ENCODE measurements around the gene RPS6KA2.

The RPS6KA2 gene

DNA sequence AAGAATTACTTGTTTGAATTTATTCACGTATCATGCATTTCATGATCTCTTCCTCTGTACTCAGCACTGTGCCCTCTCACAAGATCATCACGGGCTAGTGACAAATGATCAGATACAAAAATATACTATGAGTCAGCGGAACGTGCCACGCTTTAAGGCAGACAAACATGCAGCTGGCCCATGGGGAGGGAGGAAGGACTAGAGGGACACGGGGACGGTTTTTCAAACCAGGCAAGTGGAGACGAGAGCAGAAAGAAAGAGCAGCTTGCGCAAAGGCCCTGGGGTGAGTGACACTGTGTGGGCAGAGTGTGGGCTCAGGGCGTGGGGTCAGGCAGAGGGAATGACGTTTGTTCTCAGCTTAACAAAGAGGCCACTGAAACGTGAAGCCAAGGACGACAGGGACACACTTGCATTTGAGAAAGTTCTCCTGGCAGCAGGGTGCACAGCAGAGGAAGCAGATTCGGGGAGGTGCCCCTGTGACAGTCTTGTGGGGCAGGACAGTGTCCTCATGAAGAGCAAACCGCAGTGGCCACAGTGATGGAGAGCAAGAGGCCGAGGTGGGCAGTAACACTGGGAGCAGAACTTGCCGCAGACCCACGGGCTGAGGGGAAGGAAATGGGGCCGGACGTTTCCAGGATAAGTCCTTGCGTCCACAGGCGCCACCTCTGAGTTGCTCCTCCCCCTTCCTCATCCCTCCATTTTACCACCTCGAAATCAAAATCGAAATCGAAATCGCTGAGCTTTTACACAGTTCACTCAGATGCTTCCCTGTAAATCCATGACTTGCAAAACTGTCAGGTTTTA lies 6.9 kb upstream of the RPS6KA2 start:
- no peak for DNase-seq

DNA sequence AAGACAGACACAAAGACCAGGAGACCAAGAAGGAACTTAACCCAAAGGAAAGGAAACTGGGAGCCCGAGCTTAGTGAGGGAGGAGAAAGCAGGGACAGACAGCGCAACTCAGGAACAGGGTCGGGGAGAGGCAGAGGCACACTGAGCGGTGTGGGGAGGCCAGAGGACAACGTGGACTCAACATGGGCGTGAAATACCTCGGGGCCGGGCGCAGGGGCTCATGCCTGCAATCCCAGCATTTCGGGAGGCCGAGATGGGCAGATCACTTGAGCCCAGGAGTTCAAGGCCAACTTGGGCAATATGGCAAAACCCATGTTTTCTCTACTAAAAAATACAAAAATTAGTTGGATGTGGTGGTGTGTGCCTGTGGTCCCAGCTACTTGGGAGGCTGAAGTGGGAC lies 5.7 kb upstream of the RPS6KA2 start:
- DNase-seq, result no peak

DNA sequence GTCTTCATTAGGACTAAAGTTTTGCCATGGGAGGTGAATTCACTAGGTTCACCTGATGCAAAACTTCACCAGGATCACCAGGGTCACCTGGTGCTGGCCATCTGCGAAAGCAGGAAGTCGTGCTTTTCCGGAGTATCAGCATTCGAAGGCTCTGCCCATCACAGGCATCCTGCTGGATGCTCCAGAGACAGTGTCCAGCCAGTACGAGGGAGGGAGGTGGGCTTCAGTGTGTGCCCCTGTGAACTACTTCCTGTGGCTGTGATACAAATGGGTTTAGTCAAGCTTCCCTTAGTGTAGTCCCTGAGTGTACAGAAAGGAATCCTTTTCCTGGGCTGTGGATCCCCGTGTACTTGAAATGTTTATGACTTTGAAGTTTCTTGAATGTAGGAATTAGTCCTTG lies 3.4 kb upstream of the RPS6KA2 start:
- no peak for DNase-seq

DNA sequence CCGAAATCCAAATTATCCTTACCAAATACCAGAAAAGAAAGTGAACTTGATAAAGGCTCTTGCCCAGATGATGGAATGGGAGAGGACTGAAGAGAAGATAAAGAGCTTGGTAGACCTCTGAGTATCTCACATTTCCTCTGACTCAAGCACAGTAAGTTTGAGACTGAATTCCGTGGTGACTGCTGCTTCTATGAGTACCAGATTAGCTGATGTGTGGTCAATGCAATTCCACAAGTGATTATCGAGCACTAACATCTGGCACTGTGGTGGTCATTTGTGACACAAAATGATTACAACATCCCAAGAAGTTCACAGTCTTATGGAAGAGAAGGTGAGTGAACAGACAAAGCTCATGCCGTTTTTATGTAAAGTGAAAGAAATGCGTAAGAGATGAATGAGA lies 2.6 kb upstream of the RPS6KA2 start:
- DNase-seq, result no peak

DNA sequence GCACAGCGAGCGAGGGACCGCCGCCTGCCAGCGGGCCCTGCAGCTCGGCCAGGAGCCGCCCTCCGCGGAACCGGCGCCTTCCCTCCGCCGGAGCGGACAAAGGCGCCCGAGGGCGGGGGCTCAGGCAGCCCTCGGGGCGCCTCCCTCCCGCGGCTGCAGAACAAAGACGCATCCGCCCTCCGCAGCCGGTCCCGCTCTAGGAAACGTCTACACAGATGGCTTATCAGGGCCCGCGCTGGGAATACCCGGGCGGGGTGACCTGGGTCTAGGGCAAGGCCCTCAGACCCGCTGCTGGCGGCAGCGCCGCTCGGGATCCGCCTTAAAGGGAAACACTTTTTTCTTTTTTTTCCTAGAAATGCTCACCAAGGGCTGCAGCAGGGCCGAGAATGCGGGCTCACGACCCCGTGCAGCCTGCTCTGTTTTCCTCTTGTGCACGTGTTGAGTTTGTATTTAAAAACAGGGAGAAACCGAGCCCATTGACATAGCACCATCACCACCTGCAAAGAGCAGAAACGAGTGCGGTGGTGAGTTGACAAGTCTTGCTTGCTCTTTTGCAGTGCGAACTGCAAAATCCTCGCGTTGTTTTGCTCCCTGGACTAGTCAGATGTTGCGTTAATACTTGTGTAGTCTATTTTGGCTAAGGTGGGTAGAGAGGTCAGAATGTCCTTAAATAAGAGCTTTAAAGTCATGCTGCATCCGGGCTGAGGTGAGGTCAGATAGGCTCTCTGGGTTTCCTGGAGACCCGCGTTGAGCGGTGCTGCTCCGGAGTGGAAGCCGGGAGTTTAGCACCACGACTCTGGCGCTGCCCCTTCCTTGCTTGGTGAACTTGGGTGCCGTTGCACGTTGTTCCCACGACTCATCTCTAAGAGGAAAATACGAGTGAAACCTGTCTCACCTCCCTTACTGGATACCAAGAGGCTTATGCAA lies 1.1 kb upstream of the RPS6KA2 start:
- DNase-seq, result no peak

DNA sequence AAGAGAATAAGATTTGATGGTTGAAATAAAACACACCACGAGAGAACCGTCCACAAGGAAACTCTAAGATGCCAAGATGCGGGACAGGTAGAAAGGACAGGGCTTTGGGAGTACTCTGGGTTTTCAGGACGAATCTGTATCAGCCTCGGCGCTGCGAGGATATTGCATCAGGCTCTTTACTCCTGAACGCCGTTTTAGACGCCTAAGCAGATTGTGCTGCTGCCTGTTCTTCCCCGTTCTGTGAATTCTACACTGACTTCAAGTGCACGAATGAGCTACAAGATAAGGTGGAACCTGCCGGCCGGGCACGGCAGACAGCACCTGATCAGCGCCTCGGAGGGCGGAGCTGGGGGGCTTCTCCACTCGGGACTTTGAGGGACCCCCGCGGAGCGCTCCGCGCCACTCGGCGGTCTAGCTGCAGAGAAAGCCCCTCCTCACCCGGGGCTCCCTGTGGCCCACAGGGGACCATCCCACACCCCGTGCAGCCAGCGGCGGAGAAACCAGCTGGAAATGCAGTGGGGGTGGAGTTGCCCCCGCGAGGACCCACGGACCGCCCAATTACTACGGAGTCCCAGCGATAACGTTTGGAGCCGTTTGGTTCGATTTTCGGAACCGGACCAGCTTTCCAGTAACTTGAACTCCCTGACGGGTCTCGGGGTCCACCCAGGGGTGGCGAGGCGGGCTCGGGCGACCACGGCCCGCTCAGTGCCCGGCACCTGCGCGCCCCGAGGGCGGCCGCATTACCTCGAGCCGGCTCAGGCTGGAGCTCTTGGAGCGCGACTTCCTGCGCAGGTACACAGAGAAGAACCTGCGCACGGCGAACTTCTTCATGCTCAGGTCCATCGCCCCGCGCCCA lies 646 bp downstream of the RPS6KA2 start:
- no peak for DNase-seq

DNA sequence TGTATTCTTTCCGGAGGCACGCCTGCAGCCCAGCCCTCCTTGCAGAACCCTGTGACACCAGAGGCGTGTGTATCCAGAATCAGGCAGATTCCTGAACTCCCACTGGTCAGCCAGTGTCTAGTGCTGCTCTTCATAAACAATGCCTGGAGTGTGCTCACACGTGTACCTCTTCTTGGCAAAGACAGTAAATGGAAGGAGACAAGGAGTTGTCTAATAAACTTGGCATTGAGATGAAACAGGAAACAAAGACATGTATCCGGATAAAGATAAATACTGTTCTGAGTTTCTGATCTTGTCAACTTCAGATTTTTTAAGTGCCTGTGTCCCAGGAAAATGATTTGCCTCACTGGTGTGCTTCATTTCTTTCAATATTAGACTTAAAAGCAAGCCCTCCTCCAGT lies 1.7 kb downstream of the RPS6KA2 start:
- no peak for DNase-seq

DNA sequence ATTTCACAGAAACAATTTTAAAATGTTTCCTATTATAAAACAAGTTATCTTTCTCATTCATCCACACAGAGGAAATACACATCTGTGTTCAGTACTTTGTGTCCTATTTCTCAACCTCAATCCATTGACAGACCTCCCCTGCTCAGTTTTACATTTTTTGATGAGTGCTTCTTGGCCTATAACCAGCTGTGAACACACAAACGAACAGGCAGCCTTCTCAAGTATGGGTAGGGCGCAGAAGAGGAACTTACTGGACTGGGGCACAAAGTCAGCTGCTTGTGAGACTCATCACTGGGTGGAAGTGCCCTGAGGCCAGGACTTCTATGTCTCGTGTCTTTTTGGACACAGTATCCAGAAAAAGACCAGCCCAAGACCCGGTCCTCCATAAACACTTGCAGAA lies 2.8 kb downstream of the RPS6KA2 start:
- no peak for DNase-seq

DNA sequence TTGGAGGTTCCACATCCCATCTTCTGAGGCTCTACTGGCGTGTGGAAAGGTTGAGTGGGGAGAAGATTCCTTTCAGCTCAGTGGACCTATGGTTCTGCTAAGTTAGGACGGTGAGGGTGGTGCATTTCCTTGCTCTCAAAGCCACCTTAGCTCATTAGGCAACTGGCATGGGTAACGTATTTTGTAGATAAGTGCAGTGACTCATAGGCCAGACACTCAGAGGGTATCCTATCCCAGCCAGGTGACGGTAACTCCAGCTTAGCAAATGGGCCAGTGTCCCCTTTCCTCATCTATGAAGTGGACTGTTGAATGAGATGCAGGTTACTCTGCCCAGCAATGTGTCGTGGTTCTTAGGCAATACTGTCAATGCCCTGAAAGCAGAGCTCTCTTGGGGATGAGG lies 3.7 kb downstream of the RPS6KA2 start:
- DNase-seq, result no peak

DNA sequence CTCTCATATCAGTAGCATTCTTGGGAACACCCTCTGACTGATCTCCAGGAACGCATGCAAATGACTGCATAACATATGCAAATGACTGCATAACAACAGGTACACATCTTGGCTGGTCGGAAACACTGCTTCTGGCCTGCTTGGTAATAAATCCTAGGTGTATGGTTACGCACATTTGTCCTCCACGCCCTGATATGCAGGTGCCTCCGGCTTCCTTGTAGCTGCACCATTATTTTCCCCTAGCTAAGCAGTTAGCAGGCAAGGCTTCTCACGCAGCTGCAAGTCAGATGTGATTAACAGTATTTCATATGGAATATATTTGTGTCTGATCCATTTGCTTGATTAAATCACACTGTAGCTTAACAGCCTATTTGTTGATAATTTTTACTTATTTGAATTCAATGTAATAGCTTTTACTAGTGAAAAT lies 5.9 kb downstream of the RPS6KA2 start:
- DNase-seq, result no peak

DNA sequence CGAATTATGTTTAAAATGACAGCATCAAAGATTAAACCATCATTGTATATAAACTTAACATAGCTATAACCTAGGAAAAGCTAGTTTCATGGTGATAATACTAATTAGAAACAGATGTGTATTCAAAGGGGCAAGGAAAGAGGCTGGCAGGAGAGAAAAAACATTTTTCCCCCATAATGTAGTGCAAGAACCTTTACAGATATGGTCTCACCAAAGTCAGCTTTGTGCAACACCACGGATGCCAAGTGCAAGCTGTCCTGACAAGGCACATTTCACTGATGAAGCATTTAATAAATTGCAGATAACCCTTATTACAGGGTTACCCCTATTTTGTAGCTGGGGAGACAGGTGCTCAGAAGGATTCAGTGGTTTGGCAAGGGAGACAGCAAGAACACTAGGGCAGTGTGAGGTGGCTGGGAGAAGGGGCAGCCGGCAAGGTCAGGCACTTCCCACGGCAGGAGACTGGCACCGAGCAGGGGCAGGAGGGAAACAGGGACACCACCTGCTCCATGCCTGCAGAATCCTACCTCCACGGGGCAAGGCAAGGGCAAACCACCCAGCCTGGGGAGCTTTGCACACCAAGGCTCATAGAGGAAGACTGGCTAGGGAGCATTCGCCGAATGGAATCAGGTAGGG lies 6.5 kb downstream of the RPS6KA2 start:
- DNase-seq, result no peak

DNA sequence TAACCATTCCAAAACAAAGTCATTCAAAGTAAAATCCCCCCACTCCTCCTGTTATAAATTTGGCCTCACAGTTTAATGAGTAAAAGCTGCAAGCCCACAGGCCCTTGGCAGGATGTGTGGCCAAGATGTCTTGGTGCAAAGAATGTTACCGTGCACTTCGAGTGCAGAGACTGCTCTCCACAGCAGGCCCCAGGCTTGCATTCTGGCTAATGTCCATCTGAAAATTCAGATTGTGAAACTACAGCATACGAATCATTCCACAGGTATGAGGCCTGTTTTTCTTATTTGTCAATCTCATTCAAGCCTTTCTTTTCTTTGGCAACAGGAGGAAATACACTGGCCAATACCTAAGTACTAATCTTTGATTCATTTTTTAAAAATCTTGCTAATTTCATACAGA lies 7.1 kb downstream of the RPS6KA2 start:
- no peak for DNase-seq

DNA sequence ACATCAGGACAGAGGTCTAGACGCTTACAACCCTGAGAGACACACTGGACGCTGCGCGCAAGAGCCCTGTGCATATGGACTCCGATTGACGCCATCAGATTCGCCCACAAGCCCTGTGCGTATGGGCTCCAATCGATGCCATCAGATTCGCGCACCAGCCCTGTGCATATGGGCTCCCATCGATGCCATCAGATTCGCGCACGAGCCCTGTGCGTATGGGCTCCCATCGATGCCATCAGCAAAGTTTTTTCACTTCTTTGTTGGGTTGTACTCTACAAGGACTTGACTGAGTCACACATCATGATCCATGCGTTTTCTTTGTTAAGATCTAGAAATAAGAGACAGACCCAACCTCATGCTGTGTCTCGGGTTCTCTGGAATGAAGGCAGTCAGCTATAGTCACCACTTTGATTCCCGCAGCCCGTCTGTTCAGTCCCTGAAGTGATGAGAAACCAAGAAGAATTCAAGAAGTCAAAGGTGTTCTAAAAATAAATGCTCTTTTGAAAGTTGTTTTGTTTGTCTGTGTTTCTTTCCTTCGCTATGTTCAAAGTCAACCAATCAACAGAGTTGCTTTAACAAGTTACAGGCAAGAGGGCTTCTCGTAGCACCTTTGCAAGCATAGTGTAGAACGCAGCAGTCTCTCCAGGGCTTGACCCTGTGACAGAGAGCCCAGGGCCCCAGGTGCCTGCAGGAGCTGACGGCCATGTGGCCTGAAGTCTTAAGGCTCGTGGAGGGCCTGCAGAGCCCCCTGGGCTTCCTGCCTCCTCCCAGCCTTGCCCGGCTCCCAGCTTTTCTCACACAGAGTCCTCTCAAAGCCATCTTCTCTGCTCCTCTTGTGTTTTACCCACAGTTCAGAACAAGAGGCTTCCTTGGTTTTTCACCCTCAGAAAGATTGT lies 7.9 kb downstream of the RPS6KA2 start:
- DNase-seq, result no peak

DNA sequence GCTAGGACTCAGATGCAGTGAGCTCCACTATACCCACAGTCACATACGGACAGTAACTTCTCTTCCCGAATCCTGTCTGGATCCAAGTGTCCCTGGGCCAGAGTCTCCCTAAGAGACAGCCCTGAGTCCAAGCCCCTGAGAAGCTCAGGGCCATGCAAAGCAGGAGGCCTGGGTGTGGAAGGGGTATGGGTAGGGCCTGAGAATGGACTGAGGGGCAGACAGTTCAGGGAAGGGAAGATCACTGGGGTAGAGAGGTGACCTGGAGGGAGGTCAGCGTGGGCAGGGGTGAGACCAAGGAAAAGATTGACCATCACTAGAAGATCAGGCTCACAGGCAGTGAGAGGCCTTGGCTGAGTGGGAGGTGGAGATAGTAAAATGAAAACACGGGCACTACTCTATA lies 8.8 kb downstream of the RPS6KA2 start:
- DNase-seq, result no peak

DNA sequence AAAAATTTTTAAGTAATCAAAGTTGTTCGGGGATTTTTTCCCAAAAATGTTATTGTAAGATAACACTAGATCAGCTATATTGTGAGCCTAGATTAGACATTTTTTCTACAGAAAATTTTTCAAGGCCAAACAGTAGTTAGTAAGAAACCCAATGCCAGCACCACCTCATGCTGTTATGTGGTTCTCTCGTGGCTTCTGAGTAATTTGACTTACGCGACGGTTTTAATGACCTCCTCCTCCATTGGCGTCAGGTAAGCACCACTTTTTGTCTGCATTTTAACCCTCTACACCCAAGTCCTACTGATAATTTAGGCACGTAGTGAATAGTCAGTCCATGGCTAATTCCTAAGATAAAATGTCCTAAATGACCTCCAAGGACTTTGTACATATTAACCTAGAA lies 9.7 kb downstream of the RPS6KA2 start:
- DNase-seq, result no peak

DNA sequence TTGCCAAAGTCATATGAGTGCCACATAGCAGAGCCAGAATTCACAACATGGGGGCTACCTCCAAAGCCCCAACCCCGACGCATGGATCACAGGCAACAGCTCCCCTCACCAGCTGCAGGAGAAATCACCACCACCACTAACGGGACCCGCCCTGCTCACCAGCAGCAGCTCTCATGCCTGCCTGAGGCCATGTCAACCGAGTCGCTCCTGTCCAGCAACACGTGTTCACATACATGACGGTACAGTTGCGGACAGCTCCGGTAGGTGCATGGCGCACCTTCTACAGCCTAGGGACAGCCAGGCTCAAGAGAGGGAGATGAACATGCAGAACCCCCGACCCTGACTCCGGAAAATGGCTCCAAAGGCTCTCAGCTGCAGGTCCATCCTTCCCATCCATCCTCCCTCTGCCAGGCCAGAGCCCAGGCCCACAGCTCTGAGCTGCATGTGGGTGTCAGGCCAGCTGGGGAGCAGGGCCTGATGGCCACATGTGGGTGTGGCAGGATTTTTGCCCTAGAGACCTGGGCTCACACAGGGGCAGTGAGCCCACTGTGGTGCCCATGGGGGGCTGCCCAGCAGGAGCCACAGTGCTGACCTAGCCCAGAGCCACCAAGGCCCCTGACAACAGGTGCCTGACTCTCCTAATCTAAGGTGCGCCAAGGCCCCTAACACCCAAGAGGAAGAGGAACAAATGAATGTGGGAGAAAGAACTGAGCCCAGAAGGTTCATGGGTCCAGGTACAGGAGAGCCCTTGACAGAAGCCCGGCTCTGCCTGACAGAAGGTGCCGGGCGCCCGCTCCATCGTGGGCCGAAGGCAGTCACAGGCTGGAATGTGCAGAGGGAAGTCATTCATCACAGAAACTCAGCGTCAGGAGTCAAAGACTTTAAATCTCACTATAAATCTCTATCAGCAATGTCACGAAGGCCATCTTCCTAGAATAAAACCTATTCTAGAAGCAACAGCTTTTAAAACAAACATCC lies 10.5 kb downstream of the RPS6KA2 start:
- DNase-seq, result no peak

DNA sequence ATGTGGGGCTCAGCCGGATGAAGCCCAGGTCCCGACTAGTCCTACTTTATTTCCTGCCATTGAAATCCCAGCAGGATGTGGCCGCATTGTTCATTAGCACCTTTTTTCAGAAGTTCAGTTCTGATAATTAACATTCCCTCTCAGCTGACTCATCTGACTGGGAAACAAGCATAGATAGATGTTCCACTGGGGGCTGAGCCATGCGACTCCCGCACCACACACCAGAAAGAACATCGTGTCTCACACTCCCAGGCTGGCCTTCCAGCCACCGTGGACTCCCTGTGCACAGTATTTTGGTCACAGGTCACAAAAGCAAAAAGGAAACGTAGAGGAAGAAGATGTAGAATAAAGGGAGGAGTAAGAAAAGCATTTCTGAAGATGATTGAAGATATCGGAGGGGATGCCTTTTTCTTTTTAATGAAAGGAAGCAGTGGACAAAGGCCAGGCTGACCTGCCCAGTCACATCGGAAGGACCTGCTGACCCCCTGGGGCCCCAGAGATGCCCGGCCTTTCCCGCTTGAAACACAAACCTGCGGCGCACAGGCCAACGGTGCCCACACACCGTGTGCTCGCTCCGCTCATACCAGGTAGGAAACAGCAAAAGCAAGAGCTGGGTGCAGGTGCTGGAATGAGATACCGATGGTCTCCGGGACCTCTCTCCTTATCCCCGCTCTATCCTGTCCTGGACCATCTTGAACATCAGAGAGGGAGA lies 11.8 kb downstream of the RPS6KA2 start:
- DNase-seq, result no peak

DNA sequence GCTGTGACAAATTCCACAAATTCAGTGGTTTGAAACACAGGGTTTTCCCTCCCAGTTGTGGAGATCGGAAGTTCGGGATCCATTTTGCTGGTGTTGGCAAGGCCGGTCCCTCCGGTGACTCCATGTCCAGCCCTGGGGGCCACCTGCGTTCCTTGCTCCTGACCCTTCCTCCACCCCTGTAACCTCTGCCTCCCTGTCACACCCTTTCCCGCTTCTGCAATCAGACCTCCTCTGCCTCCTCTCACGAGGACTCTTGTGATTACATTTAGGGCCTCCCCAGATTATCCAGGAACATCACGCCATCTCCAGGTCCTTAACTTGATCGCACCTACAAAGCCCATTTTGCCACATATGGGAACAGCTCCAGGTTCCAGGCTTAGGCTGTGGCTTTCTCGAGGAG lies 12.5 kb downstream of the RPS6KA2 start:
- no peak for DNase-seq

DNA sequence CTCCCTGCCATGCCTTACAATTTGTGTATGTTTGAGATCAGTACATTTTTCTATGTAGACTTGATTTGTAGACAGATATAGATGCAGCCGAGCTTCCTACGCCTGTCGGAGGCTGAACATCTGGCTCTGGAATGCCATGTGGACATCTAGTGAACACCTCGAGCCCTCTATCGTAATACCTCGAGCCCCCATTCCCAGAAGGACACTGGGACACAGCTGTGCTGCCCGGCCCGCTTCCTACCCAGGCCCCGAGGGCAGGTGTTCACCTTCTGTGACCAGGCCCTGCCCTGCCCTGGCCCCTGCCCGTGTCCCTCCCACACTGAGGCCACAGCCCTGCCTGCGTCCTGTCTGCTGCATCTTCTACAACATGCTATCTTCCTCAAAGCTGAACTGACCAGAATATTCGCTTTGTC lies 12.9 kb downstream of the RPS6KA2 start:
- no peak for DNase-seq

DNA sequence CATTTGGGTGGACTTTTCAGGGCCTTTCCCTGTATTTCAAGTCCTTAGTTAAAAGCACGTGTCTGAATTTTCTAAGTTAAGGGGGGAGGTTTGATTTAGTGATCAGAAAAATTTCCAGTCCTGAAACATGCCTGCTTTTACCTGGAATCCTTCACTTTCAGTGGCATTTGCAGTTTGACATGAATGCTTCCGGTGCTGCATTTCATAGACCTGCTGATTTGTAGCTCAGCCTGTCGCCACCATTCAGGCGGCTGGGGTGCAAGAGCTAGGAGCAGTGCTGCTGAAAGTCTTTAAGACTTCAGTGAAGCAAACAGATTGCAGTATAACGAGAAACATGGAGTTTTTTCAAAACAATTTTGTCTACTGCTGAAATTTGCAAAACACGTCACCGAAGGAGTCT lies 14.0 kb downstream of the RPS6KA2 start:
- DNase-seq, result no peak

Data from NK-92 treated with Interleukin-12 subunit alpha and Interleukin-12 subunit beta, amount 100 ng/mL, for 24 hours (cell line).